H1 (cell line): ENCODE results near the gene BAZ2B. TPM values are rescaled to one million over a fixed set of nuclear protein-coding genes. Genes with fewer than 3 reads are reported as not detected.
A peak's percentile ranks its signal among the peaks of the same experiment; 100 is the strongest.

Experiments used
- CBX8 ChIP-seq: fragments of 300-800, 300-1000 bp; sonication (generic); IDR thresholded peaks from 2 replicates; pipeline ENCODE4 v1.7.1; 2016; ENCODE audit warnings: low read depth, low read length, borderline replicate concordance
- FOSL1 ChIP-seq: IDR thresholded peaks from 2 replicates; pipeline ENCODE4 v1.6.1; 2011; ENCODE audit warnings: mild to moderate bottlenecking, low read depth, low read length, moderate library complexity; ENCODE audit not compliant: insufficient read depth
- GTF2F1 ChIP-seq: IDR thresholded peaks from 2 replicates; pipeline ENCODE4 v1.6.1; 2012; ENCODE audit warnings: low read depth, low read length, improper control_type of control experiment, borderline replicate concordance
- POLR2A ChIP-seq, 2 experiments: IDR thresholded peaks; 1 replicate in 1 of 2; 2 replicates in 1 of 2; pipeline ENCODE4 v1.6.1; 2011; ENCODE audit warnings: low read depth in 2 of 2, low read length in 2 of 2, mild to moderate bottlenecking in 2 of 2; ENCODE audit errors: control extremely low read depth in 1 of 2
- RFX5 ChIP-seq: IDR thresholded peaks from 2 replicates; pipeline ENCODE4 v1.6.1; 2011; ENCODE audit warnings: low read depth, low read length, improper control_type of control experiment, borderline replicate concordance
- SIN3A ChIP-seq, 2 experiments: IDR thresholded peaks in 1 of 2; conservative IDR thresholded peaks in 1 of 2; 2 replicates each; pipeline ENCODE4 v1.6.1; 2011 to 2012; ENCODE audit warnings: low read length in 2 of 2, improper control_type of control experiment in 1 of 2, low read depth in 1 of 2, mild to moderate bottlenecking in 1 of 2
- polyA plus RNA-seq, 7 experiments: library from polyadenylated mRNA; depleted of rRNA in 3 of 7; stranded (reverse) in 5 of 7; unstranded in 2 of 7; fragments of >200 nt in 5 of 7; fragments of 200-250 nt in 2 of 7; gene quantifications; 1 replicate in 5 of 7; 2 replicates in 1 of 7; 4 replicates in 1 of 7; pipeline versions ENCODE4 v1.2.1 to v1.2.3, GENCODE V29; 2011 to 2013; ENCODE audit warnings: missing spikeins in 2 of 7, mixed read lengths in 2 of 7
- total RNA-seq: library from RNA; stranded (reverse); fragmentation: NEBNext Ultra II Directional; extraction: Animal tissue kit (Norgen Biotek cat#: 25700); gene quantifications from 2 replicates; pipeline ENCODE4 v1.2.1, GENCODE V29; 2021
- TF ChIP-seq, protein P1 (sequence below), 3 experiments: IDR thresholded peaks; 1 replicate in 2 of 3; 2 replicates in 1 of 3; pipeline versions ENCODE4 v1.5.1 to v1.6.1; 2011; ENCODE audit warnings: low read length in 3 of 3, mild to moderate bottlenecking in 3 of 3, inconsistent platforms in 2 of 3, low read depth in 1 of 3, moderate library complexity in 1 of 3; ENCODE audit not compliant: insufficient read depth in 1 of 3; ENCODE audit errors: control extremely low read depth in 1 of 3
- TF ChIP-seq, protein P2 (sequence below): IDR thresholded peaks from 2 replicates; pipeline ENCODE4 v1.6.1; 2012; ENCODE audit warnings: inconsistent platforms
- TF ChIP-seq, protein P3 (sequence below): IDR thresholded peaks from 2 replicates; pipeline ENCODE4 v1.6.1; 2012; ENCODE audit warnings: inconsistent platforms

Gene BAZ2B
- total and polyA plus RNA-seq, 2 of the 8 experiments (the other 6 are each of a cell fraction or from before 2014, with no cell fraction given): 15.2 to 46.3 TPM

DNA sequence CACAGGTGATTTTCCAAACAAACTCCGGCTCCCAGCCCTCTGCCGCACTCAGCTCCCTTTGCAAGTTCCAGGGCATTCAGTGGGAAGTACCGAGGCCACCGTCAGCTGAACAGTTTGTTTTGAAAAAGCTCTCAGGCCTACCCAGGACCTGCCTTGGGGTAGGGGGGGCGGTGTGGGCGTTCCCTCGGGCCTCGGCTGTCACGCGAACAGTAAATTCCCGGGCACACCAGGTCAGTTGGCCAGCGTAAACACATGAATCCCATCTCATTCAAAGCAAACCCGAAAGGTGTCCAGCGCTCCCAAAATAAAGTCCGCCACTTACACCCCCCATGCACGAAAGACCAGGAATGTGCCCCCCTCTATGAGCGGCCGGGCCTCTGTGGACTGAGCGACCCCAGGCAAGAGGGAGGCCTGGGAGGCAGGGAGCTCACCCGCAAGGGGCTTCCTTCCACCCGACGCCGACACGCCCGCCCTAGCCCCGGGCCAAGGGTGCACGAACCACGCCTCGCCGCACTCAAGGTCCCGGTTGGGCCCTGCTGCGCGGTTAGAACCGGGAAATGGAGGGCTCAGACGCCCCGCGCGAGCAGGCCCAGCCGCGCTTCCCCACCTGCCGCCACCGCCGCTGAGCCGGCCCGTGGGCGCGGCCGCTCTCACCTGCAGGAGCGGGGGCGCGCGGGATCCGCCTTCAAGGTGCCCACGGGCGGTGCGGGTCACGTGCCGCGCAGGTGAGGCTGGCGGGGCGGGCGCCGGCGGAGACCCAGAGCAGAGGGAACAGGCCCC, 330.2 kb downstream of the BAZ2B start, which contains the start of gene WDSUB1 (continued):
- TF ChIP-seq FOSL1 (no peak), CBX8 (no peak), SIN3A (conservative IDR thresholded peaks at IDR 0.05 in 1 of 2, IDR thresholded peaks at IDR 0.05 in 1 of 2; ENCODE audit: low read depth in 1 of 2, low read length in 2 of 2) (peak in 1 of 2 experiments; percentile 34; a peak in 2 of 4 replicates), RFX5 (no peak), POLR2A (IDR thresholded peaks at IDR 0.05; ENCODE audit: control extremely low read depth in 1 of 2, low read depth in 2 of 2, low read length in 2 of 2) (peak in 1 of 2 experiments; percentile 33; a peak in 1 of 3 replicates), GTF2F1 (no peak)
- TF ChIP-seq, protein P1, sequence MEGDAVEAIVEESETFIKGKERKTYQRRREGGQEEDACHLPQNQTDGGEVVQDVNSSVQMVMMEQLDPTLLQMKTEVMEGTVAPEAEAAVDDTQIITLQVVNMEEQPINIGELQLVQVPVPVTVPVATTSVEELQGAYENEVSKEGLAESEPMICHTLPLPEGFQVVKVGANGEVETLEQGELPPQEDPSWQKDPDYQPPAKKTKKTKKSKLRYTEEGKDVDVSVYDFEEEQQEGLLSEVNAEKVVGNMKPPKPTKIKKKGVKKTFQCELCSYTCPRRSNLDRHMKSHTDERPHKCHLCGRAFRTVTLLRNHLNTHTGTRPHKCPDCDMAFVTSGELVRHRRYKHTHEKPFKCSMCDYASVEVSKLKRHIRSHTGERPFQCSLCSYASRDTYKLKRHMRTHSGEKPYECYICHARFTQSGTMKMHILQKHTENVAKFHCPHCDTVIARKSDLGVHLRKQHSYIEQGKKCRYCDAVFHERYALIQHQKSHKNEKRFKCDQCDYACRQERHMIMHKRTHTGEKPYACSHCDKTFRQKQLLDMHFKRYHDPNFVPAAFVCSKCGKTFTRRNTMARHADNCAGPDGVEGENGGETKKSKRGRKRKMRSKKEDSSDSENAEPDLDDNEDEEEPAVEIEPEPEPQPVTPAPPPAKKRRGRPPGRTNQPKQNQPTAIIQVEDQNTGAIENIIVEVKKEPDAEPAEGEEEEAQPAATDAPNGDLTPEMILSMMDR (IDR thresholded peaks at IDR 0.05; ENCODE audit: control extremely low read depth in 1 of 3, insufficient read depth in 1 of 3, low read depth in 1 of 3, low read length in 3 of 3): no peak
- TF ChIP-seq, protein P2, sequence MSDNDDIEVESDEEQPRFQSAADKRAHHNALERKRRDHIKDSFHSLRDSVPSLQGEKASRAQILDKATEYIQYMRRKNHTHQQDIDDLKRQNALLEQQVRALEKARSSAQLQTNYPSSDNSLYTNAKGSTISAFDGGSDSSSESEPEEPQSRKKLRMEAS: peak; percentile 90
- TF ChIP-seq, protein P3, sequence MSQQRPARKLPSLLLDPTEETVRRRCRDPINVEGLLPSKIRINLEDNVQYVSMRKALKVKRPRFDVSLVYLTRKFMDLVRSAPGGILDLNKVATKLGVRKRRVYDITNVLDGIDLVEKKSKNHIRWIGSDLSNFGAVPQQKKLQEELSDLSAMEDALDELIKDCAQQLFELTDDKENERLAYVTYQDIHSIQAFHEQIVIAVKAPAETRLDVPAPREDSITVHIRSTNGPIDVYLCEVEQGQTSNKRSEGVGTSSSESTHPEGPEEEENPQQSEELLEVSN: peak; percentile 90
